ENCODE results near the gene PKN3. TPM values are rescaled to one million over a fixed set of nuclear protein-coding genes. Genes with fewer than 3 reads are reported as not detected.

The PKN3 gene
- total and polyA plus RNA-seq, 9 of the 15 experiments (the other 6 are each of a cell fraction or from before 2014, with no cell fraction given): 0.82 to 49.2 (median 19.7) TPM

- TF ChIP-seq ZFP30 (CRISPR knock-in tag; IDR thresholded peaks at IDR 0.05; ENCODE audit: borderline replicate concordance): no peak
- TF ChIP-seq KAT2B (IDR thresholded peaks at IDR 0.05; ENCODE audit: low read depth, low read length): no peak
- no peak for TF ChIP-seq FOSL1 (tag; conservative IDR thresholded peaks at IDR 0.05)
- no peak for TF ChIP-seq BACH1 (tag; IDR thresholded peaks at IDR 0.05)
- no peak for TF ChIP-seq NCOA1 (IDR thresholded peaks at IDR 0.05; ENCODE audit: low read depth)
- no peak for TF ChIP-seq FOXJ3 (CRISPR knock-in tag; IDR thresholded peaks at IDR 0.05)
- no peak for TF ChIP-seq TBL1XR1 (IDR thresholded peaks at IDR 0.05; ENCODE audit: low read length in 2 of 2)
- no peak for TF ChIP-seq ZBTB9 (CRISPR knock-in tag; IDR thresholded peaks at IDR 0.05)
- TF ChIP-seq BRCA1 (IDR thresholded peaks at IDR 0.05): no peak
- TF ChIP-seq BRCA1 (CRISPR knock-in tag; IDR thresholded peaks at IDR 0.05): 0 out of 2 replicates have a peak, but pooled peaks have one; percentile 80
- no peak for TF ChIP-seq NFYB (IDR thresholded peaks at IDR 0.05; ENCODE audit: extremely low read depth, insufficient read length)
- TF ChIP-seq, protein P1, sequence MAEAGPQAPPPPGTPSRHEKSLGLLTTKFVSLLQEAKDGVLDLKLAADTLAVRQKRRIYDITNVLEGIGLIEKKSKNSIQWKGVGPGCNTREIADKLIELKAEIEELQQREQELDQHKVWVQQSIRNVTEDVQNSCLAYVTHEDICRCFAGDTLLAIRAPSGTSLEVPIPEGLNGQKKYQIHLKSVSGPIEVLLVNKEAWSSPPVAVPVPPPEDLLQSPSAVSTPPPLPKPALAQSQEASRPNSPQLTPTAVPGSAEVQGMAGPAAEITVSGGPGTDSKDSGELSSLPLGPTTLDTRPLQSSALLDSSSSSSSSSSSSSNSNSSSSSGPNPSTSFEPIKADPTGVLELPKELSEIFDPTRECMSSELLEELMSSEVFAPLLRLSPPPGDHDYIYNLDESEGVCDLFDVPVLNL (CRISPR knock-in tag; IDR thresholded peaks at IDR 0.05; ENCODE audit: low read depth): no peak
- no peak for TF ChIP-seq U2AF2 (optimal IDR thresholded peaks at IDR 0.05; ENCODE audit: low read depth, low read length)
- TF ChIP-seq ETV5 (CRISPR knock-in tag; IDR thresholded peaks at IDR 0.05; ENCODE audit: low read depth): peak; percentile 57; the same call in 1 of the 2 replicates
- TF ChIP-seq KLF16 (IDR thresholded peaks at IDR 0.05): no peak
- TF ChIP-seq RNF2 (IDR thresholded peaks at IDR 0.05): no peak
- no peak for TF ChIP-seq MEIS2 (IDR thresholded peaks at IDR 0.05; ENCODE audit: partially characterized antibody)
- TF ChIP-seq SAP30 (IDR thresholded peaks at IDR 0.05; ENCODE audit: borderline replicate concordance, insufficient read depth, low read depth, low read length, poor library complexity, severe bottlenecking): peak; percentile 95
- TF ChIP-seq ESRRA (IDR thresholded peaks at IDR 0.05; ENCODE audit: borderline replicate concordance, low read depth): no peak
- 0 out of 2 replicates have a peak, but pooled peaks have one; percentile 18 for TF ChIP-seq TEAD4 (IDR thresholded peaks at IDR 0.05; ENCODE audit: low read length)
- no peak for TF ChIP-seq TEAD4 (CRISPR knock-in tag; IDR thresholded peaks at IDR 0.05; ENCODE audit: borderline replicate concordance)
- TF ChIP-seq MAFG (tag; conservative IDR thresholded peaks at IDR 0.05): no peak
- TF ChIP-seq ZNF347 (CRISPR knock-in tag; IDR thresholded peaks at IDR 0.05; ENCODE audit: low read depth): no peak
Measured at GRCh38 chr9:128689820-128690683, 12.3 kb upstream of the PKN3 start (continued).

Measured in K562 (cell line).